Loucy (cell line): ENCODE results near the gene NDUFAF2.

Experiments used
- H2AFZ ChIP-seq: fragments of 200-600 bp; sonication (generic); 2 replicates; pipeline ENCODE4 v1.6.0; 2016; ENCODE audit warnings: antibody characterized with exemption, mild to moderate bottlenecking, low read length, moderate library complexity
- H3F3A ChIP-seq: fragments of 200-600 bp; 2 replicates; pipeline ENCODE4 v1.6.0; 2016; ENCODE audit warnings: antibody characterized with exemption, low read depth, mild to moderate bottlenecking
- H3K27me3 ChIP-seq: fragments of 200-600 bp; sonication (generic); 2 replicates; pipeline ENCODE4 v1.6.1; 2014; ENCODE audit warnings: low read length, mild to moderate bottlenecking; ENCODE audit not compliant: insufficient read depth, poor library complexity, severe bottlenecking
- H3K36me3 ChIP-seq: fragments of 200-600 bp; sonication (generic); 2 replicates; pipeline ENCODE4 v1.6.1; 2016; ENCODE audit warnings: low read length; ENCODE audit not compliant: insufficient read depth
- H3K4me1 ChIP-seq: fragments of 200-600 bp; sonication (generic); 2 replicates; pipeline ENCODE4 v1.5.1; 2014; ENCODE audit warnings: low read length, mild to moderate bottlenecking; ENCODE audit not compliant: insufficient read depth, poor library complexity, severe bottlenecking
- H3K4me2 ChIP-seq: fragments of 200-600 bp; sonication (generic); 2 replicates; pipeline ENCODE4 v1.6.0; 2014; ENCODE audit warnings: antibody characterized with exemption, low read length, low read depth, mild to moderate bottlenecking; ENCODE audit not compliant: poor library complexity, severe bottlenecking
- H3K4me3 ChIP-seq: fragments of 200-600 bp; sonication (generic); 2 replicates; pipeline ENCODE4 v1.5.1; 2014; ENCODE audit warnings: low read length, mild to moderate bottlenecking, mixed read lengths; ENCODE audit not compliant: poor library complexity, severe bottlenecking
- H3K79me2 ChIP-seq: fragments of 200-600 bp; sonication (generic); 2 replicates; pipeline ENCODE4 v1.6.1; 2014; ENCODE audit warnings: low read length; ENCODE audit not compliant: insufficient read depth
- H3K9ac ChIP-seq: fragments of 200-600 bp; sonication (generic); 2 replicates; pipeline ENCODE4 v1.6.0; 2014; ENCODE audit warnings: mild to moderate bottlenecking, low read depth, low read length, moderate library complexity; ENCODE audit not compliant: poor library complexity, severe bottlenecking
- H3K9me2 ChIP-seq: fragments of 200-600 bp; sonication (generic); replicated peaks from 2 replicates; pipeline ENCODE4 v1.6.1; 2016; ENCODE audit warnings: low read depth, low read length, mixed read lengths
- H3K9me3 ChIP-seq: fragments of 200-600 bp; sonication (generic); 2 replicates; pipeline ENCODE4 v1.6.1; 2014; ENCODE audit warnings: mild to moderate bottlenecking, antibody characterized with exemption, low read length, low read depth; ENCODE audit not compliant: insufficient read depth
- H4K20me1 ChIP-seq: fragments of 200-600 bp; sonication (generic); 2 replicates; pipeline ENCODE4 v1.6.0; 2014; ENCODE audit warnings: antibody characterized with exemption, low read length, mild to moderate bottlenecking; ENCODE audit not compliant: insufficient read depth, poor library complexity, severe bottlenecking
- CTCF ChIP-seq: fragments of 200-600 bp; sonication (generic); conservative IDR thresholded peaks from 2 replicates; pipeline ENCODE4 v1.5.1; 2014; ENCODE audit warnings: mild to moderate bottlenecking, antibody characterized with exemption, low read length
- EZH2phosphoT487 ChIP-seq: fragments of 200-600 bp; IDR thresholded peaks from 2 replicates; pipeline ENCODE4 v1.6.1; 2018; ENCODE audit warnings: antibody characterized with exemption, mild to moderate bottlenecking, moderate library complexity, borderline replicate concordance

NDUFAF2 gene

GRCh38 chr5:61123145-61123544, 178.1 kb downstream of the NDUFAF2 start:
- no peaks in the 10 kb centered on the region for H3K27me3 ChIP-seq
- no peak for TF ChIP-seq EZH2phosphoT487
- TF ChIP-seq CTCF, result no peak
- H3K9me2 ChIP-seq, result no peaks in the 10 kb centered on the region
- no peaks in the 10 kb centered on the region for H3K79me2 ChIP-seq
- H3K4me2 ChIP-seq, result no peak overlapping the region
- no peaks in the 10 kb centered on the region for H3K9me3 ChIP-seq
- H4K20me1 ChIP-seq, result no peaks in the 10 kb centered on the region
- no peaks in the 10 kb centered on the region for H3F3A ChIP-seq
- no peak overlapping the region for H3K9ac ChIP-seq
- H3K36me3 ChIP-seq, result no peaks in the 10 kb centered on the region
- no peak overlapping the region for H2AFZ ChIP-seq
- no peaks in the 10 kb centered on the region for H3K4me1 ChIP-seq
- no peak overlapping the region for H3K4me3 ChIP-seq

- Histone ChIP-seq H2AFZ (no peak overlapping the region), H3K4me1 (no peaks in the 10 kb centered on the region), H3K9ac (no peak overlapping the region), H3K9me2 (no peaks in the 10 kb centered on the region), H3F3A (no peaks in the 10 kb centered on the region), H3K27me3 (no peaks in the 10 kb centered on the region), H3K4me2 (no peak overlapping the region), H3K4me3 (no peak overlapping the region), H3K36me3 (no peaks in the 10 kb centered on the region), H4K20me1 (no peaks in the 10 kb centered on the region), H3K9me3 (no peaks in the 10 kb centered on the region; the same call in 1 of the 2 replicates), H3K79me2 (no peaks in the 10 kb centered on the region)
- TF ChIP-seq CTCF (no peak), EZH2phosphoT487 (no peak)
These were observed 185.3 kb downstream of the NDUFAF2 start for GRCh38 chr5:61130289-61130688.

DNA sequence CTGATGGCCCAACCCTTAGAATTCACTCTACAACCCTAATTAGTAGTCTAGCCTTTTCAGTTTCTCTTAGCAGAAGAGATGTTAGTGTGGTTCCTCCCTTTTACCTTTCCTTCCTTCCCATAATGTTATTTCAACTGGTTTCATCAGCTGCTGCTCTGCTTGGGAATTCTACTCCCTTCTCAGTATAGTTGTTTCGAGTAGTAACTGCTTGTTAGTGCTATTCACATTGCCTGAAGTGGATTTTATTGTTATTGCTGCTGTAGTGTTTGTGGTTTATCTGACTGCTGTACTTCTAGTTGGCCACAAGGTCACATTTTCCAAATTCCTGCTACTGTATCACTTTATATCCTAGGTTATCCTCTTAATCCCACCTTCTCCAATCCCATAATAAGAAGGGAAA, 187.6 kb downstream of the NDUFAF2 start:
- H3F3A ChIP-seq, result no peaks in the 10 kb centered on the region
- H2AFZ ChIP-seq, result no peak overlapping the region
- no peaks in the 10 kb centered on the region for H3K27me3 ChIP-seq
- no peak overlapping the region for H3K4me2 ChIP-seq
- H3K36me3 ChIP-seq, result no peaks in the 10 kb centered on the region
- no peak overlapping the region for H3K9ac ChIP-seq
- no peak for TF ChIP-seq EZH2phosphoT487
- TF ChIP-seq CTCF, result no peak
- H3K4me3 ChIP-seq, result no peak overlapping the region
- no peaks in the 10 kb centered on the region for H3K9me2 ChIP-seq
- H3K9me3 ChIP-seq, result no peaks in the 10 kb centered on the region; the same call in 1 of the 2 replicates
- H4K20me1 ChIP-seq, result no peaks in the 10 kb centered on the region
- H3K79me2 ChIP-seq, result no peaks in the 10 kb centered on the region
- H3K4me1 ChIP-seq, result no peaks in the 10 kb centered on the region
